GM12864 (cell line): ENCODE data around the gene ADAM22.
A peak's percentile ranks its signal among the peaks of the same experiment; 100 is the strongest.

ENCODE experiments used
- DNase-seq: peaks from one replicate; pipeline ENCODE4 v3.0.0-alpha.2; 2011; ENCODE audit warnings: low read depth
- H3K4me3 ChIP-seq: 2 replicates; pipeline ENCODE4 v1.5.1; 2011; ENCODE audit warnings: mild to moderate bottlenecking, low read depth, low read length, control low read depth
- CTCF ChIP-seq: IDR thresholded peaks from 2 replicates; pipeline ENCODE4 v1.5.1; 2011; ENCODE audit warnings: low read depth, mild to moderate bottlenecking, moderate library complexity, low read length, control low read depth, inconsistent platforms; ENCODE audit errors: missing control alignments

ADAM22 gene

GRCh38 chr7:88057655-88058054 is 123.6 kb downstream of the ADAM22 start:
- TF ChIP-seq CTCF, result no peak
- H3K4me3 ChIP-seq, result no peak overlapping the region
- no peak for DNase-seq

GRCh38 chr7:88062238-88062637 is 128.2 kb downstream of the ADAM22 start:
- no peak for DNase-seq
- TF ChIP-seq CTCF, result no peak
- H3K4me3 ChIP-seq, result no peak overlapping the region

- TF ChIP-seq CTCF, result no peak
- DNase-seq, result no peak
- no peak overlapping the region for H3K4me3 ChIP-seq
Measured at GRCh38 chr7:88069093-88069492, 135.0 kb downstream of the ADAM22 start.

GRCh38 chr7:88071994-88072714 is 138.1 kb downstream of the ADAM22 start:
- H3K4me3 ChIP-seq, result no peak overlapping the region; the same call in 1 of the 2 replicates
- no peak for TF ChIP-seq CTCF
- DNase-seq, result peak; percentile 19

GRCh38 chr7:88072715-88073055 is 138.6 kb downstream of the ADAM22 start:
- no peak for DNase-seq
- H3K4me3 ChIP-seq, result no peak overlapping the region; the same call in 1 of the 2 replicates
- TF ChIP-seq CTCF, result no peak

- TF ChIP-seq CTCF, result no peak
- no peak for DNase-seq
Measured at GRCh38 chr7:88073626-88074025, 139.6 kb downstream of the ADAM22 start.

GRCh38 chr7:88075216-88075615 is 141.2 kb downstream of the ADAM22 start:
- no peak overlapping the region for H3K4me3 ChIP-seq
- no peak for DNase-seq
- no peak for TF ChIP-seq CTCF

More at GRCh38 chr7:88073626-88074025, 139.6 kb downstream of the ADAM22 start:
- no peak overlapping the region for H3K4me3 ChIP-seq
